Measurements from ENCODE around the gene SHC4.

DNA sequence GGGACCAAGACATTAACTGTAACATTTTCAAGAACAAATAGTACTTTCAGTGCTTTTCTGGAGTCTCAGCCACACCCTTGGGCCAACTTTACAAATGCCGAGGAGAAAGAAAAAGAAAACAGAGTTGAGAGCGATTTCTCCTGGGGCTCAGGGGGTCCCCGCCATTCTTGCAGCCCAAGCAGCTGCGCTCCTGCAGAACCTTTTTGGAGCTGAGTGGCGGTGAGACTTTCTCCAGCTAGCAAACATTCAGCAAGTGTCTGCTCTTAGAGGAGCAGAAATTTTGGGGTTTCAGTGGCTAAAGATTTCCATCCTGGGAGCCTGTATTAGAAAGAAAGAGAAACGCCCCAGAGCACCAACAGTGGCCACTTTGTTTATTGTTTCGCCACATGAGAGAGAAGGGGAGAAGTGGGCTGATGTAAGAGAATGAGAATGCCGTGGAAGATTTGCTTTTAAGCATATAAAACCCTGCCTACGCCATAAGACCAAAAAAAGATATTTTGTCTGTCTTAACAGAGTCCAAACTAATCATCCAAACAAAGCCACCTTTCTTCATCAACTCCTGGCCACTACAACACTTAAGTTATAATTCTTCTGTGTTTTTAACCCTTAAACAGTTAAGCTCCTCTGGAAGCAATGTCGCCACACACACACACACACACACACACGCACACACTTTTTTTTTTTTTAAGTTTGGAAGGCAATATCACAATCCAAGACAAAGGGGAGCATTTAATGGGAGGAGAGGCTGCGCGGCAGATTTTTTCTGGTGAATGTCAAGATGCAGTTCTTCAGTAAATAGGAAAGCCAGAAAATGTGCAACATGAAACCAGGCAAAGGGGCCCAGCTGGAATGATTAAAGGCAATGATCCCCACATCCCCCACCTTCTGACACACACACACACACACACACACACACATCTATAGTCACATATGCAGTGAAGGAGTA is 66.6 kb downstream of the SHC4 start:
- TF ChIP-seq, protein P1, sequence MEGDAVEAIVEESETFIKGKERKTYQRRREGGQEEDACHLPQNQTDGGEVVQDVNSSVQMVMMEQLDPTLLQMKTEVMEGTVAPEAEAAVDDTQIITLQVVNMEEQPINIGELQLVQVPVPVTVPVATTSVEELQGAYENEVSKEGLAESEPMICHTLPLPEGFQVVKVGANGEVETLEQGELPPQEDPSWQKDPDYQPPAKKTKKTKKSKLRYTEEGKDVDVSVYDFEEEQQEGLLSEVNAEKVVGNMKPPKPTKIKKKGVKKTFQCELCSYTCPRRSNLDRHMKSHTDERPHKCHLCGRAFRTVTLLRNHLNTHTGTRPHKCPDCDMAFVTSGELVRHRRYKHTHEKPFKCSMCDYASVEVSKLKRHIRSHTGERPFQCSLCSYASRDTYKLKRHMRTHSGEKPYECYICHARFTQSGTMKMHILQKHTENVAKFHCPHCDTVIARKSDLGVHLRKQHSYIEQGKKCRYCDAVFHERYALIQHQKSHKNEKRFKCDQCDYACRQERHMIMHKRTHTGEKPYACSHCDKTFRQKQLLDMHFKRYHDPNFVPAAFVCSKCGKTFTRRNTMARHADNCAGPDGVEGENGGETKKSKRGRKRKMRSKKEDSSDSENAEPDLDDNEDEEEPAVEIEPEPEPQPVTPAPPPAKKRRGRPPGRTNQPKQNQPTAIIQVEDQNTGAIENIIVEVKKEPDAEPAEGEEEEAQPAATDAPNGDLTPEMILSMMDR (conservative IDR thresholded peaks at IDR 0.05 in 1 of 2, IDR thresholded peaks at IDR 0.05 in 1 of 2; ENCODE audit: extremely low read depth in 1 of 2, insufficient read depth in 1 of 2, low read depth in 1 of 2, low read length in 2 of 2) = no peak
- no peak for TF ChIP-seq EZH2 (IDR thresholded peaks at IDR 0.05; ENCODE audit: borderline replicate concordance, low read length)
